HepG2 (cell line): Measurements from ENCODE around the gene C10orf67. TPM values are rescaled to one million over a fixed set of nuclear protein-coding genes. Genes with fewer than 3 reads are reported as not detected.

Experiments
- ATAC-seq: fragments of 200-7000 bp; cut with Tn5 transposase; 3 replicates; pipeline ENCODE4 v1.9.1; 2020; ENCODE audit warnings: mild to moderate bottlenecking, moderate library complexity
- BruUV-seq: library from RNA; stranded (reverse); fragments of 400-500 nt; replicated peaks from 2 replicates; lab custom pipeline; 2021; lab: Mats Ljungman, UMichigan
- CTCF ChIA-PET: fragments of 300-600 bp; formaldehyde crosslinking; extraction: SDS; loops from one replicate; lab custom pipeline; 2021; ENCODE audit warnings: low total read pairs, inconsistent platforms, low intra/inter-chr PET ratio; lab: Yijun Ruan, JAX
- POLR2A ChIA-PET: fragments of 350-600 bp; sonication (Branson Sonifier 250); formaldehyde crosslinking; loops from one replicate; lab custom pipeline; 2020; ENCODE audit warnings: antibody characterized with exemption, inconsistent platforms; lab: Yijun Ruan, JAX
- DNase-seq: peaks from one replicate; pipeline ENCODE4 v3.0.0-alpha.2; 2015; ENCODE audit warnings: low spot score
- FAIRE-seq: peaks from 3 replicates; lab custom pipeline; 2011; peaks lifted over from hg19 to GRCh38; lab: Jason Lieb, UNC
- H2AFZ ChIP-seq: one replicate; pipeline ENCODE4 v1.6.1; 2011; ENCODE audit warnings: low read length, inconsistent platforms
- H3K27ac ChIP-seq: fragments of 300-600 bp; 3 replicates; pipeline ENCODE4 v1.8.0; 2011; ENCODE audit warnings: mixed run types, mild to moderate bottlenecking, mixed read lengths, low read length, inconsistent platforms; ENCODE audit not compliant: insufficient read depth; ENCODE audit errors: extremely low read length
- H3K27me3 ChIP-seq, 2 experiments: fragments of 200-600 bp in 1 of 2; 2 replicates in 1 of 2; 3 replicates in 1 of 2; pipeline versions ENCODE4 v1.6.0 to v1.8.0; 2011; ENCODE audit warnings: low read length in 2 of 2, mild to moderate bottlenecking in 2 of 2, moderate library complexity in 2 of 2, inconsistent platforms in 1 of 2; ENCODE audit not compliant: insufficient read depth in 2 of 2, control insufficient read depth in 1 of 2
- H3K36me3 ChIP-seq, 2 experiments: fragments of 200-600 bp in 1 of 2; replicated peaks in 1 of 2; 2 replicates in 1 of 2; 3 replicates in 1 of 2; pipeline versions ENCODE4 v1.5.1 to v1.8.0; 2011; ENCODE audit warnings: low read length in 2 of 2, inconsistent platforms in 1 of 2; ENCODE audit not compliant: insufficient read depth in 2 of 2, control insufficient read depth in 1 of 2
- H3K4me1 ChIP-seq: 2 replicates; pipeline ENCODE4 v1.5.1; 2012; ENCODE audit warnings: low read length, inconsistent platforms; ENCODE audit not compliant: insufficient read depth
- H3K4me2 ChIP-seq: 2 replicates; pipeline ENCODE4 v1.6.0; 2011; ENCODE audit warnings: low read depth, low read length, inconsistent platforms
- H3K4me3 ChIP-seq, 3 experiments: fragments of 200-600 bp in 1 of 3; sonication (generic), shearing (Covaris generic) in 1 of 3; replicated peaks in 1 of 3; 2 replicates each; pipeline ENCODE4 v1.5.1; 2011 to 2016; ENCODE audit warnings: low read length in 3 of 3, inconsistent platforms in 2 of 3, low read depth in 2 of 3, mild to moderate bottlenecking in 2 of 3, control low read depth in 1 of 3, mixed read lengths in 1 of 3; ENCODE audit not compliant: insufficient read depth in 1 of 3
- H3K79me2 ChIP-seq: one replicate; pipeline ENCODE4 v1.6.1; 2011; ENCODE audit warnings: low read length, inconsistent platforms; ENCODE audit not compliant: insufficient read depth
- H3K9ac ChIP-seq: 2 replicates; pipeline ENCODE4 v1.6.0; 2011; ENCODE audit warnings: mild to moderate bottlenecking, low read depth, low read length, inconsistent platforms; ENCODE audit not compliant: insufficient read depth
- H3K9me3 ChIP-seq: 2 replicates; pipeline ENCODE4 v1.5.1; 2012; ENCODE audit warnings: mild to moderate bottlenecking, low read length
- H4K20me1 ChIP-seq: 2 replicates; pipeline ENCODE4 v1.6.0; 2011; ENCODE audit warnings: inconsistent platforms, mild to moderate bottlenecking, low read length, moderate library complexity; ENCODE audit not compliant: insufficient read depth
- ARNT ChIP-seq: fragments of 450-650 bp; IDR thresholded peaks from 2 replicates; pipeline ENCODE4 v1.6.1; 2017
- ATM ChIP-seq: fragments of 450-650 bp; IDR thresholded peaks from 2 replicates; pipeline ENCODE4 v1.7.1; 2017; ENCODE audit warnings: mild to moderate bottlenecking, borderline replicate concordance
- CCAR2 ChIP-seq: fragments of 200-400 bp; formaldehyde crosslinking; optimal IDR thresholded peaks from 2 replicates; pipeline ENCODE3; 2018; ENCODE audit warnings: low read depth, mild to moderate bottlenecking, low read length, moderate library complexity
- GMEB2 ChIP-seq: IDR thresholded peaks from 2 replicates; pipeline ENCODE4 v1.6.1; 2016; ENCODE audit warnings: missing biosample characterization, missing genetic modification reagents, low read depth
- GZF1 ChIP-seq: sonication (generic); formaldehyde crosslinking; IDR thresholded peaks from 2 replicates; pipeline ENCODE4 v1.5.1; 2020; ENCODE audit warnings: mild to moderate bottlenecking, missing genetic modification reagents
- HDAC1 ChIP-seq: sonication (generic); formaldehyde crosslinking; IDR thresholded peaks from 2 replicates; pipeline ENCODE4 v1.5.1; 2020; ENCODE audit warnings: mild to moderate bottlenecking, missing genetic modification reagents
- HOXA7 ChIP-seq: sonication (generic); formaldehyde crosslinking; IDR thresholded peaks from 2 replicates; pipeline ENCODE4 v1.8.1; 2022; ENCODE audit warnings: mild to moderate bottlenecking, missing genetic modification reagents, moderate library complexity
- KDM1A ChIP-seq: IDR thresholded peaks from 2 replicates; pipeline ENCODE4 v1.6.1; 2016; ENCODE audit warnings: missing compliant biosample characterization
- MEIS2 ChIP-seq: sonication (generic); formaldehyde crosslinking; IDR thresholded peaks from 2 replicates; pipeline ENCODE4 v1.9.0; 2021; ENCODE audit warnings: mild to moderate bottlenecking, missing genetic modification reagents
- PATZ1 ChIP-seq: sonication (generic); formaldehyde crosslinking; IDR thresholded peaks from 2 replicates; pipeline ENCODE4 v1.4.0; 2020; ENCODE audit warnings: missing genetic modification reagents
- TBL1XR1 ChIP-seq: fragments of 150-350 bp; IDR thresholded peaks from 2 replicates; pipeline ENCODE4 v1.6.1; 2014; ENCODE audit warnings: borderline replicate concordance, low read length; ENCODE audit not compliant: partially characterized antibody
- TBP ChIP-seq: sonication (generic); formaldehyde crosslinking; IDR thresholded peaks from 2 replicates; pipeline ENCODE4 v1.5.0; 2020; ENCODE audit warnings: missing genetic modification reagents
- TBX2 ChIP-seq: sonication (generic); formaldehyde crosslinking; IDR thresholded peaks from 2 replicates; pipeline ENCODE4 v1.5.0; 2020; ENCODE audit warnings: missing genetic modification reagents, mild to moderate bottlenecking, borderline replicate concordance
- THAP7 ChIP-seq: sonication (generic); formaldehyde crosslinking; IDR thresholded peaks from 2 replicates; pipeline ENCODE4 v1.8.1; 2023; ENCODE audit warnings: mild to moderate bottlenecking, missing genetic modification reagents
- ZNF225 ChIP-seq: sonication (generic); formaldehyde crosslinking; IDR thresholded peaks from 2 replicates; pipeline ENCODE4 v1.4.0; 2020; ENCODE audit warnings: mild to moderate bottlenecking, missing genetic modification reagents
- ZNF530 ChIP-seq: sonication (generic); formaldehyde crosslinking; IDR thresholded peaks from 2 replicates; pipeline ENCODE4 v1.5.0; 2020; ENCODE audit warnings: low read depth, mild to moderate bottlenecking, missing genetic modification reagents
- ZNF772 ChIP-seq: sonication (generic); formaldehyde crosslinking; IDR thresholded peaks from 2 replicates; pipeline ENCODE4 v1.5.0; 2020; ENCODE audit warnings: mild to moderate bottlenecking, missing genetic modification reagents
- ZNF879 ChIP-seq: sonication (generic); formaldehyde crosslinking; IDR thresholded peaks from 2 replicates; pipeline ENCODE4 v1.8.1; 2023; ENCODE audit warnings: missing genetic modification reagents
- WGBS: methylation state at CpG from one replicate; pipeline ENCODE4 v1.1.6; 2017; ENCODE audit warnings: low lambda C conversion rate; 5-methylcytosine and 5-hydroxymethylcytosine counted together
- in situ Hi-C: cut with HindIII; loops from 2 replicates; pipeline ENCODE4 v1.10.0; 2017; ENCODE audit warnings: low pct_unique_long_range_greater_than_20kb; ENCODE audit not compliant: extremely low pct_ligation_motif_present
- intact Hi-C: fragments of 100-400 bp; cut with micrococcal nuclease; formaldehyde crosslinking; loops from one replicate; pipeline ENCODE4 v1.10.0; 2022; ENCODE audit not compliant: unreplicated experiment
- polyA plus RNA-seq, 8 experiments: library from polyadenylated mRNA; depleted of rRNA in 3 of 8; stranded (reverse) in 7 of 8; unstranded in 1 of 8; fragments of >200 nt; fragmentation: Illumina TruSeq in 4 of 8; extraction: Trizol in 4 of 8; gene quantifications; 2 replicates each; pipeline versions ENCODE4 v1.2.1 to v1.2.3, GENCODE V29; 2011 to 2016; ENCODE audit warnings: low read depth in 4 of 8, missing spikeins in 1 of 8, mixed read lengths in 1 of 8; ENCODE audit not compliant: insufficient read depth in 1 of 8
- total RNA-seq, 5 experiments: library from RNA; depleted of rRNA; stranded (reverse); fragments of >200 nt; fragmentation: Illumina TruSeq; extraction: Trizol; gene quantifications; 2 replicates each; pipeline ENCODE4 v1.2.3, GENCODE V29; 2016; ENCODE audit warnings: low read depth in 1 of 5

C10orf67 gene
- total and polyA plus RNA-seq, 2 of the 13 experiments (the other 11 are each of a cell fraction or from before 2014, with no cell fraction given): not detected

- H3K79me2 ChIP-seq: no peaks in the 10 kb centered on the region
- 29% methylated on average over 2 of the region's 2 CpGs for WGBS
- FAIRE-seq (no peak), DNase-seq (no peak), ATAC-seq (no peak)
- POLR2A ChIA-PET: no interaction called here
- in situ Hi-C loops: no loop called here
- no TSS peak for BruUV-seq
- no peak for TF ChIP-seq TBX2
- TF ChIP-seq PATZ1: no peak
- TF ChIP-seq KDM1A (CRISPR knock-in tag): no peak
- no peak for TF ChIP-seq GMEB2 (CRISPR knock-in tag)
- no peak for TF ChIP-seq ZNF879 (CRISPR knock-in tag)
- TF ChIP-seq HDAC1 (CRISPR knock-in tag): no peak
- no peak for TF ChIP-seq ATM
- no peak for TF ChIP-seq GZF1
- no peak for TF ChIP-seq ZNF772 (CRISPR knock-in tag)
- no peak for TF ChIP-seq HOXA7 (CRISPR knock-in tag)
- no peak for TF ChIP-seq CCAR2
- TF ChIP-seq MEIS2 (CRISPR knock-in tag): no peak
- TF ChIP-seq ZNF225 (CRISPR knock-in tag): no peak
- no peak for TF ChIP-seq TBP (CRISPR knock-in tag)
- TF ChIP-seq THAP7 (CRISPR knock-in tag): no peak
- no peak for TF ChIP-seq ARNT
- TF ChIP-seq TBL1XR1: no peak
- TF ChIP-seq ZNF530: no peak
- TF ChIP-seq, all 625 proteins: peak for 0
- Histone ChIP-seq H3K27ac (no peak overlapping the region), H3K36me3 (no peaks in the 10 kb centered on the region), H3K4me3 (no peak overlapping the region), H2AFZ (no peak overlapping the region), H3K4me2 (no peak overlapping the region), H3K27me3 (peaks cover 2 to 6% of the 10 kb centered on the region in 2 experiments; a peak in 2 of 5 replicates), H4K20me1 (no peaks in the 10 kb centered on the region), H3K4me1 (peaks cover 17% of the 10 kb centered on the region), H3K9ac (no peak overlapping the region), H3K9me3 (no peaks in the 10 kb centered on the region)
- CTCF ChIA-PET: no interaction called here
- intact Hi-C loops: no loop called here
Observed at GRCh38 chr10:23341004-23341403, 3.6 kb downstream of the C10orf67 start.
